GDM1 (cell line): Measurements from ENCODE around the gene AEBP1.
A peak's percentile ranks its signal among the peaks of the same experiment; 100 is the strongest.

Experiments used
- DNase-seq: peaks from one replicate; lab custom pipeline; 2025; lab: John Stamatoyannopoulos, UW

The AEBP1 gene

DNA sequence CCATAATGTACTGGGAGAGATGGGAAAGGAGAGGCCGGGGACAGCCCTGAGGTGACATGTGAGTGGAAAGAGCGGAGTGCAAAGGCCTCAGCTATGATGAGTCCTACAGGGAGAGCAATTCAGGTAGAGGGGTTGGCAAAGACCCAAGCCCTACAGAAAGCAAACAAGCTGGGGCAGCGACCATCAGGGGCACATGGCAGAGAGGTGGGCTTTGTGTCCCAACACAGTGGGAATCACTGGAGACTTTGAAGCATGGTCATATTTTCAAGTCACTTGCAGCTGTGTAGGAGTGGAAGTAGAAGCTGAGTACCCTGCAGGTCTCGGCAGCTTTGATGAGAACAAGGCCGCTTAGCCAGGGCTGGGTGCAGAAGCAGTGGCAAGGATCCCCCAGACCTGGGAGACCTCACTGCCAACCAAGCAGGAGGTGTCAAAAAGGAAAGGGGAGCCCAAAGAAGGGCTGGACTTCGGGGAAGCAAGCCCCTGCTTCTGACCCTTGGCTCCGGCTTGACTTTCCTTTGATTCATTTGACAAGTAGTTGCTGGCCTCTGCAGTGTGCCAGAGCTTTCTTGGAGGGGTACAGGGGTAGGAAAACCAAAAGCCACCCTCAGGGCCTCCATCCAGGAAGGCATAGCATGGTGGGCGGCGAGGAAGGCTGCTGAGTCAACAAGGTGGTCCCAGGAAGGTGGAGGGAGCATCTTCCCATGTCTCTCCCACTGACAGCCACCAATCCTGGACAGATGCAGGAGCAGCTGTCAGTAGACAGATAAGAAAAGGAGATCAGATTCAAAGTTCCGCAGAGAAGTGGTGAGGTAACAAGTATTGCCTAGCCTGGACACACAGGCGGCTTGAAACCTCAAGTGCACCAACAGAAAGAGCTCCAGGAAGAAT lies 36.8 kb upstream of the AEBP1 start:
- DNase-seq, result no peak

DNA sequence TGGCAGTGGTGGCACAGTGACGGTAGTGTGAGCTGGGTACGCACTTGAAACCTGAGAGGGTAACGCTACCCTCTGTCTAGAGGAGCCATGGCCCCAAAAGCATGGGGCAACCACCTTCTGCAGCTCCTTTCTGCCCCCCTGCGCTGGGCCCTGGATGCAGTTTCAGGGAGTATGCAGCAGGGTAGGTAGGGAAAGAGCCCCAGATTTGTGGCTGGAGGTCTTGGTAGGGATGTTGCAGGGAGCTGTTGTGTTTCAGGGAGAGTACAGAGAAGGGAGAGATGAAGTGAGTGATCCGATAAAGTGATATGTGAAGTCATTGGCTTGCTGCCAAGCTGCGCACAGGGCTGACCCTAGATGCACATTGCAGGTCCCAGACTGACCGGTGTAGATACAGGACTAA lies 36.1 kb upstream of the AEBP1 start:
- no peak for DNase-seq

DNA sequence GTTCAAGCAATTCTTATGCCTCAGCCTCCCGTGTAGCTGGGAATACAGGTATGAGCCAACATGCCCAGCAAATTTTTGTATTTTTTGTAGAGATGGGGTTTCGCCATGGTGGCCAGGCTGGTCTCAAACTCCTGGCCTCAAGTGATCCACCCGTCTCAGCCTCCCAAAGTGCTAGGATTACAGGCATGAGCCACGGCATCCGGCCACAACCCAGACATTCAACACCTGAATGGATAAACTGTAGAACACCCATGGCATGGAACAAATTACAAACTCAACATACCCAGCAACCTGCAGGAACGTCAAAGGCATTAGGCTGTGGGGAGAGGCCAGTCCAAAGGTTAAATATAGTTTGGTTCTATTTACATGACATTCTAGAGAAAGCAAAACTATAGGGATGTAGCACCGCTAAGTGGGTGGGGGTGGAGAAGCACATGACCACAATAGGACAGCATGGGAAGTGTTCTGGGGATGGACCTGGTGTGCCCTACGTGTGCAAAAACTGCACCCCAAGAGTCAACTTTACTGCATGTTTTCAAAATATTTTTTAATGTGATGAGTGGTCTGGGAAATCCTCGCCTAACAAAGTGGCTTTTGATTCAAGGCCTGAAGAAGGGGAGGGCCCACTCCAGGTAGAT lies 32.3 kb upstream of the AEBP1 start:
- no peak for DNase-seq

DNA sequence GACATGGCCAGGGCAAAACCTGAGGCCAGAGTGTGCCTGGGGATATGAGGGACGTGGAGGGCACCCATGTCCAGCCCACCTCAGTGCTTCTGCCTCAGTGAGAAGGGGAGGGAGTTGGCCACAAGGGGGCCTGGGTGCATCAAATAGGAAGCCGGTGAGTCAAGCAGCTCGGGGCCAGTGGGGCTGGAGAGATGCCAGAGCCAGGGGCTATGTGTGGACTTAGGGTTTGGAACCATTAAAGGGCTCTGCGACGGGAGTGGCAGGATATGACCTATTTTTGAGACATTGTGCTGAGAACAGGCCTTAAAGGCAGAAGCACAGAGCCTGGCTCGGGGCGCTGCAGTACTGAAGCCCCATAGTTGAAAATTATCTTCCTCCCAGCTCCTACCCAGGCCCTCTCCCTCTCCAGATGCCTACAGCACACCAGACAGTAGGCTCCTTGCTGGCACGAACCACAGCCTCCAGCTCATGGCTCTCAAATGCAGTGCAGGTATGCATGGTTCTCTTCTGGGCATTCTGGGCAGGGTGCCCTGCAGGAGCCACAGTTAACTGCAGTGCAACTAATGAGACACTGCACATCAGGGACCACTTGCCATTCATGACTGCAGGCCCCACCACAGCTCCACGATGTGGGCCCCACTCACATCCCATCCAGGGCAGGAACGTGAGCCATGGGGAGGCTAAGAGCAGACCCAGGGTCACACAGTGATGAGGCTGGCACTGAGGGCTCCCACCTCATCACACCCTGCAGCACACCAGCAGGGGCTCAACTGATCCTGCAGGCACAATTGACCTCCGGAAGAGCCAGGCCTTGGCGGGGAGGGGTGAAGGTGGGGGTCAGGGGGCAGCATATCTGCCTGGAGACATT lies 31.5 kb upstream of the AEBP1 start:
- no peak for DNase-seq

DNA sequence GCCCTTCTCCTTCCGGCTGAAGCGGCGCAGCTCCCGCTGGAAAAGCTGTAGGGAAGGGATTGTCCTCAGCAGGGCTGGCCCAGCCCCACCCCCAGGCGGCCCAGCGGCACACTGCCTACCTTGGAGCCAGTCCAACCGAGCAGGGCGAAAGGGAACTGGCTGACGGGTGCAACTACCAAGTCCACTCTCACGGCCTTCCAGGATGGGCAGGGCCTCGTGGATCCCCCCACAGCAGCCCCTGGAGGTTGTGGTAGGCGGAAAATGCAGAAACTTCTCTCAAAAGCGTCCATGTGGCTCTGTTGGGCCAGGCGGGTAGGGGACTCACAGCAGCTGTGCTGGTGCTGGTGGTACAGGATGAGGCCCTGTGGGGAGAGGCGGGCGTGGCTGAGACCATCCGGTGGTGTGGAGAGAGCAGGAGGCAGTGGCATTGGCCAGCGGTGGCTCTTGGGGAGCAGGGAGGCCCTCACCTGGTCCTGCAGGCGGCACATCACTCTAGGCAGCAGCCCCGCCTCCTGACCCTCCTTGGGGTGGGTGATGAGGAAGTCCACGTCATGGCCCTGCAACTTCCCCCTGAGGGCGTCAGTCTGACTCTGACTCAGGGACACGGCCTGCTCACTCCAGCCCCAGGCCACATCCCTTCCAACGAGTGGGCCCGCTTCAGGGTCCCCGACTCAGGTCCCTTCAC lies 30.3 kb upstream of the AEBP1 start:
- DNase-seq, result peak; percentile 37

DNA sequence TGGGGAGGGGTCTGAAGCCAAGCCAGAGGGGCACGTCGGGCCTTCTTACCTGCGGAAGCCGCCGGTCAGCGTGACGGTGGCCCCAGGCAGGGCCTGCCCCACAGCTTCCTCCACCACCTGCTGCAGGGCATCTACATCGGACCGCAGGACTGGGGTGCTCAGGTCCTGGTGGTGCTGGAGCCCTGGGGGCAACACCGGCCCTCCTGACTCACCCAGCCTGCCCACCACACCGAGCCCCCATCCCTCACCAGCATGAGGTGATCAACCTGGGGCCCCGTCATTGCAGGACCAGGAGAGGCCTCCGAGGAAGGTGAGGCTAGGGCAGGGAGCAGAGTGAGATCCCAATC lies 29.8 kb upstream of the AEBP1 start:
- DNase-seq, result no peak

DNA sequence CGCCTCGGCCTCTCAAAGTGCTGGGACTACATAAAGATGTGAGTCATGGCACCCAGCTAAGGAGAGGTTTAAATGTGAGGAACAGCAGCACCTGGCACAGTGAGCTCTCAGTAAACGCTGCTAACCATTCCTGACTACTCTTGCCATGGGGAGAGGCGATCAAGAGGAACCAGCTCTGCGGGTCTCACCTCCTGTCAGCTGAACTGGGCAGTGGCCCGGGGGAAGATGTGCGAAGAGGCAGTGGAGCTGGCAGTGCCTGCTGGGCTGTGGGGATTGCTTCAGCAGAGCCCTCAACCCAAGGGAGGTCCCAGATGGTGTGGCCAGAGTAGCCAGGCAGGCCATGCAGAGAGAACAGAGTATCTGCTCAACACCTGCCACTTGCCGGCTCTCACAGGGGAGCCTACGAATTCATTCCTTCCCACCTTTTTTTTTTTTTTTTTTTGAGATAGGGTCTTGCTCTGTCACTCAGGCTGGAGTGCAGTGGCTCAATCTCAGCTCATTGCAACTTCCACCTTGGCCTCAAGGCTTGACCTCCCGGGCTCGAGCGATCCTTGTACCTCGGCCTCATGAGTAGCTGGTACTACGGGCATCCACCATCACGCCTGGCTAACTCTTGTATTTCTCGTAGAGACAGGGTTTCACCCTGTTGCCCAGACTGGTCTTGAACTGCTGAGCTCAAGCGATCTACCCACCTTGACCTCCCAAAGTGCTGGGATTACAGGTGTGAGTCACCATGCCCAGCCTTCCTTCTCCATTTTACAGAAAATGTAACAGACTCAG lies 28.7 kb upstream of the AEBP1 start:
- no peak for DNase-seq

DNA sequence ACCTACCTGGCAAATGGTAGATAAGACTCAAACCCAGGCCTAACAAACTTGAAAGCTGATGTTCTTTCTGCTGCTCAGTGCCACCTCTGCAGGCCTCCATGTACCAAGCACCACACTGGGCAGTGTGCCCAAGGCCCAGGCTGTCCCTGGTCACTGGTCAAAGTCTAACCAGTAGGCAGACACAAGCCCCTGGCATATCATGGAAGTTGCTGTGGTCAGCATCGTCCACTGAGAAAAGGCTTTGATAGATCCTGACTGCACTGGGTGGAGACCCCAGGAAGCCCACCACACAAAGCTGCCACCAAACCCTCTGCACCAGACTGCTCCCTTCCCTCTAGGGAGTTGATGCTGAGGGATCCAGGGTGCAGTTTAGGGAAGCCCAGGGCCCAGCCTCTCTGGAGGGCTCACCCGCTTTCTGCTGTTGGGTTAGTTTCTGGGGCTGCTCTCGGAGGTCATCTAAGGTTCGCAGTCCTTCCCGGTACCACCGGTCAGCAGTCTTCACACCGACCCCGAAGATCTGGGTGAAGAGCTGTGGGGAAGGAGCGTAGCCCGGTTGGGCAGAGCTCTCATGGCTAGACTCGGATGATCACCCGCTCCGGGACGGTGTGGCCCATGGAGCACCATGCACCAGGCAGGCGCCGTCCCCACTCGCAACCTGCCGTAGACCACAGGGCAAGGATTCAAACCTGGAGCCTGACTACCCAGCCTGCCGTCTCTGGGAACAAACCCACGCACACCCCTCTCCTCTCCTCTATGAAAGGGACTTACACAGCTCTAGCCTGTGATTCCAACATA lies 27.8 kb upstream of the AEBP1 start:
- DNase-seq, result no peak

DNA sequence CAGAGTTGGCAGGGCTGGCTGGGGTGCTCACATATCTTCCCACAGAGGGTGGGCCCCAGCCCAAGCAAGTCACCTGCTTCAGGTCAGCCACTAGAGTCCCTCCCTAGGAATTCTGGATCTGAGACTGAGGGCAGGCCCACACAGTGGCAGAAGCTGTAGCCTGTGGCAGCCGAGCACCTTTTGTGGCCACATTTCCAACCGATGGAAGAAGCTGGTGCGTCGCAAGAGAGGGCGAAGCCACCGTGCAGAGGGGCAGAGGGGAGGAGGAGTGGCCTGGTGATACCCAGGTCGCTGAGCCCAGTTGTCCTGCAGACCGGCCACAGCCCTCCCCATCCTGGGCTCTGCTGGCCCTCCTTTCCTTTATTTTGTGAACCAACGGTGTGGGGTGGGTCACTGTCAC lies 27.1 kb upstream of the AEBP1 start:
- no peak for DNase-seq

DNA sequence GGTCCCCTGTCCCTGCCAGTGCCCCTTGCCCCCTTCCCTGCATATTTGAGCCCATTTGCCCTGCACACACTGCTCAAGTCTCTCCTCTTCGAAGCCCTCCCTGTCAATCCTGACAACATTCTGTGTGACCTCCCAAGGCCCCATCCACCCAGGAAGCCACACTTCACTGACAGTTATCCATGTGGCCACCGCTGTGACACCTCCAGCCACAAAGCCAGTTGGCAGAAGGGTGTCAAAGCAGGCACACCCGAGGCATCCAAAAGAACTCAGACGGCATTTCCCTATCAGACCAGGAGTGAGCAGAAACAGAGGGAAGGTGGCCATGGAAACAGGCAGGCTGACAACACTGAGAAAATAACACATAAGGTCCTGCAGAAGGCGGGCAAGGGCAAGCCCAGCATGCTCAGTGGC lies 26.5 kb upstream of the AEBP1 start:
- no peak for DNase-seq

DNA sequence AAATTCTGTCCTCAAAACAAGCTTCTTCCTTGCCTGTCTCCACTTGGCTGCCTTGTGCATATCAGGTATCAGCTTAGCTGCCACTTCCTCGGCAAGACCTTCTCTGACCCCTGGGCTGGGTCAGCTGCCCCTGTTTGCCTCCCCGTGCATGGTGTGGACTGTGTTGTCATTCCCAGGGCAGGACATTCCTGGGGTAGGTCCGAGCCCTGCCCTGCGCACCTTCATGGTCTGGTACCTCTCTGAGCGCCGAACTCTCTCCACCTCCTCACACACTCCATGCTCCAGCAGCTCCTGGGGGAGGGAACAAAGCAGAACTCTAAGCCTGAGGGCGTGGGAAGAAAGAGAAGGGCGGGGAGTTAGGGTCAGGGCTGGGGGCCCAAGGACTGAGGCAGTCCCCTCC lies 25.6 kb upstream of the AEBP1 start:
- no peak for DNase-seq

DNA sequence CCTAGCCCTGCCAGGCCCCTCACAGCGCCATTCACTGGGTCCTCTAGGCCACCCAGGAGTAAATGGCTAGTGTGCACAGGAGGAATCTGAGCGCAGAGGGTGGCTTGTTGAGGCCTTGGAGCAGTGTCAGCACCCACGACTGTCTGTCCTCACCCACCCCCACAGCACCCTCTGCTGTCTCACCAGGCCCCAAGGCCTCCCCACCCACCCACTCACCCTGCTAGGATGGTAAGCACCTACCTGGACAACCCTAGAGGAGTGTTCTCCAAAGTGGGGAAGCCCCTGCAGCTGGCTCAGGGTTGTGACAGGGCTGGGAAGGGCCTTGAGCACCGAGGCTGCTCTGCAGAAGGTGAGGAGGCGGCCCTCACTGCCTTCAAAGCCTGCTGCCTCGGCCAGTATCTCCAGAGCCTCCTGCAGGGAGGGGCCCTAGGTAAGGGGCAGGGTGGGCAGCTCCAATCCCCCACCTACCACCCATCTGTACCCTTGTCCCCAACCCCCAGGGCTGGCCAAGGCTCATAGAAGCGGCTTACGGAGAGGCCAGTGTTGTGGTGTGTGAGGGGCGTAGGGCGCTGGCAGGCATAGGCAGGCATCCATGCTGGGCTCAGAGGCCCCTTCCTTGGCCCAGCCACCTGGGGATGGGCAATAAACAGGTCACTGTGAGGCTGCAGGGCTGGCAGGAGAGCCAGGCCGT lies 24.7 kb upstream of the AEBP1 start:
- no peak for DNase-seq

DNA sequence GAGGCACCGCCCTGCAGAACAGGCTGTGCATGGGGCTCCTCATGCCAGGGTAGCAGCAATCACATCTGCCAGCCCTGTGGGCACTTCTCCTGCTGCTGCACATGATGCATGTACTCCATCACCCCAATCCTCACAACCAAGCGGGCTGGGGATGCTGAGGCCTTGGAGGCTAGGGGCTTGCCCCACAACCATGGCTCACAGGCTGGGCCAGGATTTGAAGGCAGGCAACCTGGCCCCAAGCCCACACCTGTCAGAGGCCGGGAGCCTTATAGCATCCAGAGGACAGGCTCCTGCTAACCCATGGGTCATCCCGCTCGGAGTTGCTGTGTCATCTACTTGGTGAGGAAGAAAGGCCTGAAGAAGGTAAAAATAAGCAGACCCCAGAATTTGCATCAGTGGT lies 24.0 kb upstream of the AEBP1 start:
- DNase-seq, result no peak

DNA sequence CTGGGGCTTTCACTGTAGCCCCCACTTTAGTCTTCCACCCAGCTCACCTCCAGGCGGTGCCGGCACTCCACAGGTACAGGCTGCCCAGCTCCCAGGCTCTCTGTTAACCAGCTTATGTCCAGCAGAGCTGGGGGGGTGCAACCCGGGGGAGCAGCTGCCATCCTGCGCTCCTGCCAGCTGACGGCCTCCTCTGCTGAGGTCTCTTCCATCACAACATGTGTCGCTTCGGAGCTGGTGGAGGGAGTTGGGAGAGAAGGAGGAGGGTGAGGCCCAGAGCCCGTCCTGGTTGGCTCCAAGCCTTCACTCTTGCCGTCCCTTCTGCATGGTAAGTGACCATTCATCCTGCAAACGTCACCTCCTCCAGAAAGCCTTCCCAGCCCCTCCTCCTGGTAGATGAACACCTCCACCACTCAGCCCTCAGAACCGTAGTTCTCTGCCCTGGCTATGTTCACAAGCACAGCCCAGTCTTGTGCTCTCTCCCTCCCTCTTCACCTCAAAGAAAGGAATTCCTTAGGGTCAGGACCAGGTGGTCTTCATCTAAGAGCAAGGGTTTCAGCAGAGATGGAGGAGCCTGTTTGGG lies 23.4 kb upstream of the AEBP1 start:
- no peak for DNase-seq

DNA sequence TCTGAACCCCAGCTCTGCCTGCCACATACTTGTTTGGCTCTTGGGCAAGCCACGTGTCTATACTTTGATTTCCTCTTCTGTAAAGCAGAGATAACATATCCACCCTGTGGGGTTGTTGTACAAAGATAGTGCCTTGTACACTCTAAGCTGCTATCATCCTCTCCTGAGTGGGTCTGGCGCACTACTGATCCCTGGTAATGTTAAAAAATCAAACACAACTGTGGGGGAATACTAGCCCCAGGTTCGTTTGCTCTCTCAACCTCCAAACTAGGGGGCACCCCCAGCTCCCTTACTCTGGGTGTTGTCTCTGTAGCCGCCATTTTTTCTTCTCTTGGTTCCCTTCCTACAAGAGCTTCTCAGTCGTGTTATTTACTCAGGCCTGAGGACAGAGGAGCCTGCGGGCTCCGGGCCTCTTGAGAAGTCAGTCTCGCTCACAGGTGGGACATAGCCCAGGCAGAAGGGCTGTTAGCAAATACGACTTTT lies 22.8 kb upstream of the AEBP1 start:
- no peak for DNase-seq

DNA sequence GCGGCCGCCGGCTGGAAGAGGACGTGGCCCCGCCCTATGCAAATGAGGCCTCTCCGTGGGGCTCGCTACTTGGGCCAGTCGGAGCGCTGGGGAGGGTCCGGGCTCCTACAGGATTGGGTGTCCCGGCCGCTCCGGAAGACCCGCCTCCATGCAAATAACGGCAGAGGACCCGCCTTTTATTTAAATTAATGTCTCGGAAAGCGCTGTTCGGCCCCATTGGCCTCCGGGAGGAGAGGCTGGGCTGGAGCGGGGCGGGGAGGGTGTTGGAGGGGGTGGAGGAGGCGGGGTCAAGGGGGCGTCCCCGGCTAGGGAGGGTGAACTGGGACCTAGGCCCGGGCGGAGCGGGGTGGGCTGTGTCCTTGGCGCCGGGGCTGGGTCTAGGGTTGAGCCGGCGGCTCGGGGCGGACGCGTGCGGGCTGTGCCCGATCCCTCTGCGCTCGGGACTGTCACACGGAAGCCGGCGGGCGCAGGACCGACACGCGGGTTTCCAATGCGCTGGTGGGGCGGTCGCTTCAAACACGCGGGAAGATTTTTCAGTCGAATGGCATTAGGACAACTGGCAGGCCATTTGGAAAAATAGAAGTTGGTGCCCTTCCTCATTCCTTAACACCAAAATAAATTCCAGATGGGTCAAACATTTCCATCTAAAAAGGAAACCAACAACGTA lies 21.5 kb upstream of the AEBP1 start:
- DNase-seq, result peak; percentile 97

DNA sequence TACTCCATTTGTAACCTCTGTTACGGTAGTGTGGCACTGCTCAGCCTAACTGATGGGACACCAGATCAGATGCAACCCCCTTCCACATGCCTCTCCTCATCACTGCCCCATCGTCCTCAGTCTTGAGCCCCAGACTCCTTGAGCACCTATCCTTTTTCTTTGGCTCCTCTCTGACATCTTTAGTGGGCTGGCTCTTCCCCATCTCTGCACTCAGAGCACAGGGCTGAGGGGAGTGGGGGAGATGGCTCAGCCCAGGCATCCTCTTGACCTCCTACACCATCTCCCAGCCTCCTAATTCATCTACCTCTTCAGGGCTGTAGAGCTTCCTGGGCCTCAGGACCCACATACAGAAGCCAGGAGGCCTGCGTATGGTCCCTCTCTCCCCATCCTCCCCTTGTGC lies 20.3 kb upstream of the AEBP1 start:
- no peak for DNase-seq

DNA sequence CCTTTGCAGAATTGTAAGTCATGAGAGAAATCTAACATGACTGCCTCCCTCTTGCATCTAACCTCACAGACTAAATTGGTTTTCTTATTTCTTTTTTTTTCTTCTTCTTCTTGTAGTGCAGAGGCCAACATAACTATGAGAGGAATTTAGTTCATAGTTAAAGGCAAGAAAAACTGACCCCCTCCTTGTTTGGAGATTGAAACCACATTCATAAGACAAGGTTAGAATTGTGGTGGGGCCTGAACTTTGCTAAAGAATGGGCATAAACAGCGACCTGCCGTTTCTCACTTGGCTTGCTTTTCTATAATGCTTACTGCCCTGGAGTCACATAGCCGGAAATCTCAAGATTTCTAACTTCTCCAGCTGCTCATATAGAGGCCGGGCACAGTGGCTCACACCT lies 19.4 kb upstream of the AEBP1 start:
- no peak for DNase-seq

DNA sequence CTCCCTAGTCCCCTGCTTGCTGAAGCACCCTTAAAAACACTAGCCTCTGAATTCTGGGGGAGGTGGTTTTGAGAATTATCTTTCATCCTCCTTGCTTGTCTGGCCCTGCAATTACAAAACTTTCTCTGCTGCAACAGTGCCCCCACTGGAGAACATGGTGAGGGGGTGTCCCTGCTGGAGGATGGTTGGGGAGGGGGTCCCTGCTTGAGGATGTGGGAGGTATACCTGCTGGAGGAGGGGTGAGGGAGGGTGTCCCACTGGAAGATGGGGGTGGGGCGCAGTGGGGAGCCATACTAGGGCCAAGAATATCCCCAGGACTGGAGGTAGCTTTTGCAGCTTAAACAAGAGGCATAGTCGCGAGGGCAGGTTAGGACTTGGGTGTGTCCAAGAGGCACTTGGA lies 18.6 kb upstream of the AEBP1 start:
- no peak for DNase-seq
